ENCODE measurements around the gene MAF. TPM values are rescaled to one million over a fixed set of nuclear protein-coding genes. Genes with fewer than 3 reads are reported as not detected.

MAF gene
- total and polyA plus RNA-seq, 2 of the 4 experiments (the other 2 are of a cell fraction), result under 0.01 to 0.02 TPM

DNA sequence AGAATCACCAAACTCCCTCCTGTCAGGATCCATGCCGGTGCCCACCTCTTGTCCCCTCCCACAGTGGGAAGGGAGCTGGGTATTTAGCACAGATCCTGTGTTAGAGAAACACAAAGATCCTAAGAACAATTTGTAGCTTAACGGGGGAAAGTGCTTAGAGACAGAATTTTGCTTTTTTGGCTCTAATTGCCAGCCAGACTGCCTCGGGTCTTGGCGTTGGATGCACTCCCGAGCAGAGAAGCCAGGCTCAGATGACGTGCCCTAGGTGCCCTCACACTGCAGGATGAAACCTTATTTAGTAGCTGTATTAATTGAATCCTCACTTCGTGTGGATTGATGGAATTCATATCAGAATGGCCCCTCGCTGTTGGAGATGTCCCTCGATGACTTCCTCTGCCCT lies 22.5 kb upstream of the MAF start:
- DNase-seq (no peak), ATAC-seq (ENCODE audit: low read depth) (no peak)
- H3K56ac ChIP-seq (ENCODE audit: extremely low read depth, insufficient read depth, low read length), result no peak overlapping the region
- 60% methylated on average over 1 of the region's 9 CpGs; no CpG with 5 or more reads in 1 of the 2 experiments for WGBS, 2 experiments (ENCODE audit: extremely low coverage in 2 of 2, insufficient read length in 1 of 2)
- H2BK20ac ChIP-seq (ENCODE audit: low read depth, low read length), result no peak overlapping the region
- H2AFZ ChIP-seq (replicated peaks; ENCODE audit: low read length, poor library complexity), result no peak overlapping the region
- peaks cover 5% of the 10 kb centered on the region; the same call in 1 of the 2 replicates for H3K9me3 ChIP-seq (ENCODE audit: control insufficient read depth, insufficient read depth, low read length)
- no peak overlapping the region for H3K27ac ChIP-seq (ENCODE audit: insufficient read depth, low read length)
- no peaks in the 10 kb centered on the region for H3K79me1 ChIP-seq (ENCODE audit: low read depth in 1 of 2, low read length in 2 of 2)
- no peak overlapping the region for H3K4me3 ChIP-seq (ENCODE audit: insufficient read depth, low read depth, low read length)
- no peaks in the 10 kb centered on the region for H3K4me1 ChIP-seq (ENCODE audit: control insufficient read depth, insufficient read depth, low read length)
- no peak overlapping the region for H3K4me2 ChIP-seq (ENCODE audit: low read depth, low read length)
- no peak overlapping the region for H2BK15ac ChIP-seq (ENCODE audit: low read depth, low read length)
- H3K4ac ChIP-seq (ENCODE audit: low read depth, low read length), result no peak overlapping the region
- no peak overlapping the region for H4K5ac ChIP-seq (ENCODE audit: low read depth, low read length)
- no peaks in the 10 kb centered on the region for H3K9me1 ChIP-seq (ENCODE audit: insufficient read depth, low read length)
- H4K8ac ChIP-seq (ENCODE audit: low read depth in 2 of 2, low read length in 2 of 2), result no peak overlapping the region
- H2BK120ac ChIP-seq (ENCODE audit: low read depth, low read length), result no peak overlapping the region
- no peak overlapping the region for H3K18ac ChIP-seq (ENCODE audit: low read depth, low read length)
- no peak overlapping the region for H3K23ac ChIP-seq (ENCODE audit: low read depth, low read length)
- no peak overlapping the region for H3K9ac ChIP-seq (ENCODE audit: low read depth, low read length)
- TF ChIP-seq, protein P1, sequence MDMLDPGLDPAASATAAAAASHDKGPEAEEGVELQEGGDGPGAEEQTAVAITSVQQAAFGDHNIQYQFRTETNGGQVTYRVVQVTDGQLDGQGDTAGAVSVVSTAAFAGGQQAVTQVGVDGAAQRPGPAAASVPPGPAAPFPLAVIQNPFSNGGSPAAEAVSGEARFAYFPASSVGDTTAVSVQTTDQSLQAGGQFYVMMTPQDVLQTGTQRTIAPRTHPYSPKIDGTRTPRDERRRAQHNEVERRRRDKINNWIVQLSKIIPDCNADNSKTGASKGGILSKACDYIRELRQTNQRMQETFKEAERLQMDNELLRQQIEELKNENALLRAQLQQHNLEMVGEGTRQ (IDR thresholded peaks at IDR 0.05; ENCODE audit: low read depth, low read length), result no peak
- TF ChIP-seq RCOR1 (IDR thresholded peaks at IDR 0.05; ENCODE audit: insufficient replicate concordance, low read length), result no peak
- no peak for TF ChIP-seq POLR2A (IDR thresholded peaks at IDR 0.05; ENCODE audit: low read depth, low read length)
- no peak for TF ChIP-seq BHLHE40 (IDR thresholded peaks at IDR 0.05; ENCODE audit: low read depth, low read length)
- no peak for TF ChIP-seq SMC3 (IDR thresholded peaks at IDR 0.05; ENCODE audit: low read depth, low read length)
- TF ChIP-seq MAZ (IDR thresholded peaks at IDR 0.05; ENCODE audit: borderline replicate concordance, low read depth, low read length), result no peak
- TF ChIP-seq, protein P2, sequence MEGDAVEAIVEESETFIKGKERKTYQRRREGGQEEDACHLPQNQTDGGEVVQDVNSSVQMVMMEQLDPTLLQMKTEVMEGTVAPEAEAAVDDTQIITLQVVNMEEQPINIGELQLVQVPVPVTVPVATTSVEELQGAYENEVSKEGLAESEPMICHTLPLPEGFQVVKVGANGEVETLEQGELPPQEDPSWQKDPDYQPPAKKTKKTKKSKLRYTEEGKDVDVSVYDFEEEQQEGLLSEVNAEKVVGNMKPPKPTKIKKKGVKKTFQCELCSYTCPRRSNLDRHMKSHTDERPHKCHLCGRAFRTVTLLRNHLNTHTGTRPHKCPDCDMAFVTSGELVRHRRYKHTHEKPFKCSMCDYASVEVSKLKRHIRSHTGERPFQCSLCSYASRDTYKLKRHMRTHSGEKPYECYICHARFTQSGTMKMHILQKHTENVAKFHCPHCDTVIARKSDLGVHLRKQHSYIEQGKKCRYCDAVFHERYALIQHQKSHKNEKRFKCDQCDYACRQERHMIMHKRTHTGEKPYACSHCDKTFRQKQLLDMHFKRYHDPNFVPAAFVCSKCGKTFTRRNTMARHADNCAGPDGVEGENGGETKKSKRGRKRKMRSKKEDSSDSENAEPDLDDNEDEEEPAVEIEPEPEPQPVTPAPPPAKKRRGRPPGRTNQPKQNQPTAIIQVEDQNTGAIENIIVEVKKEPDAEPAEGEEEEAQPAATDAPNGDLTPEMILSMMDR (conservative IDR thresholded peaks at IDR 0.05; ENCODE audit: low read depth, low read length), result no peak
- no peak for TF ChIP-seq CHD1 (IDR thresholded peaks at IDR 0.05; ENCODE audit: low read depth, low read length)
- TF ChIP-seq RFX5 (IDR thresholded peaks at IDR 0.05; ENCODE audit: low read depth, low read length), result no peak
- TF ChIP-seq NFE2L2 (IDR thresholded peaks at IDR 0.05; ENCODE audit: low read depth, low read length), result no peak
- no peak for TF ChIP-seq CEBPB (IDR thresholded peaks at IDR 0.05; ENCODE audit: low read depth, low read length)
- TF ChIP-seq MXI1 (IDR thresholded peaks at IDR 0.05; ENCODE audit: borderline replicate concordance, low read depth, low read length), result no peak
- no peak for TF ChIP-seq RAD21 (IDR thresholded peaks at IDR 0.05; ENCODE audit: low read length)
- TF ChIP-seq, protein P3, sequence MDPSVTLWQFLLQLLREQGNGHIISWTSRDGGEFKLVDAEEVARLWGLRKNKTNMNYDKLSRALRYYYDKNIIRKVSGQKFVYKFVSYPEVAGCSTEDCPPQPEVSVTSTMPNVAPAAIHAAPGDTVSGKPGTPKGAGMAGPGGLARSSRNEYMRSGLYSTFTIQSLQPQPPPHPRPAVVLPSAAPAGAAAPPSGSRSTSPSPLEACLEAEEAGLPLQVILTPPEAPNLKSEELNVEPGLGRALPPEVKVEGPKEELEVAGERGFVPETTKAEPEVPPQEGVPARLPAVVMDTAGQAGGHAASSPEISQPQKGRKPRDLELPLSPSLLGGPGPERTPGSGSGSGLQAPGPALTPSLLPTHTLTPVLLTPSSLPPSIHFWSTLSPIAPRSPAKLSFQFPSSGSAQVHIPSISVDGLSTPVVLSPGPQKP (IDR thresholded peaks at IDR 0.05; ENCODE audit: borderline replicate concordance, low read depth, low read length), result no peak
- no peak for TF ChIP-seq FOS (IDR thresholded peaks at IDR 0.05; ENCODE audit: low read depth, low read length)
- TF ChIP-seq MAFK (IDR thresholded peaks at IDR 0.05; ENCODE audit: low read depth, low read length), result no peak
- H3K36me3 ChIP-seq (ENCODE audit: control insufficient read depth, insufficient read depth, low read length), result no peaks in the 10 kb centered on the region
- H3K14ac ChIP-seq (replicated peaks; ENCODE audit: low read depth, low read length), result no peak overlapping the region
- no peaks in the 10 kb centered on the region for H3K27me3 ChIP-seq (ENCODE audit: control insufficient read depth, insufficient read depth, low read length)
- H2BK5ac ChIP-seq (ENCODE audit: low read depth, low read length, poor library complexity, severe bottlenecking), result no peak overlapping the region
- ChIA-PET POLR2A (ENCODE audit: unreplicated experiment) (no interaction called here), CTCF (no interaction called here)
- H2AK9ac ChIP-seq (replicated peaks; ENCODE audit: low read depth, low read length, poor library complexity), result no peak overlapping the region
- in situ Hi-C loops (cut with MboI; ENCODE audit: low sequenced_read_pairs) (no loop called here), dilution Hi-C loops (cut with HindIII; ENCODE audit: low sequenced_read_pairs, unreplicated experiment) (no loop called here), intact Hi-C loops (cut with micrococcal nuclease) (no loop called here)
- H4K91ac ChIP-seq (ENCODE audit: insufficient read depth, low read depth, low read length), result no peak overlapping the region
- no TSS peak for BruUV-seq (replicated peaks)
- H4K20me1 ChIP-seq (ENCODE audit: insufficient read depth, low read length), result no peaks in the 10 kb centered on the region
- H2AK5ac ChIP-seq (ENCODE audit: low read depth, low read length), result no peak overlapping the region

Data from IMR-90 (cell line).